WTC11 (cell line): ENCODE data around the gene RAP1GDS1. TPM values are rescaled to one million over a fixed set of nuclear protein-coding genes. Genes with fewer than 3 reads are reported as not detected.

Experiments
- ATAC-seq: fragments of 200-7000 bp; cut with Tn5 transposase; 2 replicates; pipeline ENCODE4 v1.10.0; 2021; ENCODE audit warnings: mild to moderate bottlenecking, moderate library complexity
- CTCF ChIA-PET: fragments of 300-600 bp; sonication (Branson Sonifier 250); formaldehyde crosslinking; loops from one replicate; lab custom pipeline; 2021; ENCODE audit warnings: antibody characterized with exemption; lab: Charles Lee
- POLR2A ChIA-PET: fragments of 350-600 bp; sonication (Branson Sonifier 250); formaldehyde crosslinking; loops from one replicate; lab custom pipeline; 2021; ENCODE audit warnings: antibody characterized with exemption; lab: Charles Lee
- DNase-seq: peaks from one replicate; pipeline ENCODE4 v3.0.0; 2021; ENCODE audit warnings: low spot score
- H3K27ac Mint-ChIP-seq: 2 replicates; pipeline ENCODE4 v1.8.0; 2021; ENCODE audit warnings: mixed read lengths
- H3K27me3 Mint-ChIP-seq: 2 replicates; pipeline ENCODE4 v1.8.0; 2021; ENCODE audit warnings: low read depth, mild to moderate bottlenecking, moderate library complexity, mixed read lengths
- H3K36me3 Mint-ChIP-seq: 2 replicates; pipeline ENCODE4 v1.8.0; 2021; ENCODE audit warnings: mixed read lengths
- H3K4me1 Mint-ChIP-seq: 2 replicates; pipeline ENCODE4 v1.8.0; 2022; ENCODE audit warnings: mixed read lengths
- H3K4me3 Mint-ChIP-seq: 2 replicates; pipeline ENCODE4 v1.8.0; 2021; ENCODE audit warnings: mild to moderate bottlenecking, moderate library complexity, mixed read lengths
- H3K9me3 Mint-ChIP-seq: 2 replicates; pipeline ENCODE4 v1.8.0; 2021; ENCODE audit warnings: mixed read lengths
- CDX4 ChIP-seq: fragments of 250-450 bp; sonication (Bioruptor Pico); IDR thresholded peaks from 2 replicates; pipeline ENCODE4 v1.9.0; 2021; ENCODE audit warnings: moderate library complexity, mild to moderate bottlenecking, inconsistent platforms, borderline replicate concordance
- CREM ChIP-seq: sonication (generic); formaldehyde crosslinking; IDR thresholded peaks from 2 replicates; pipeline ENCODE4 v1.8.1; 2022; ENCODE audit warnings: mild to moderate bottlenecking, missing genetic modification reagents, moderate library complexity
- ELF4 ChIP-seq: sonication (generic); formaldehyde crosslinking; IDR thresholded peaks from 2 replicates; pipeline ENCODE4 v1.8.1; 2022; ENCODE audit warnings: low read depth, mild to moderate bottlenecking, moderate library complexity, missing genetic modification reagents
- ERG ChIP-seq: fragments of 250-450 bp; sonication (Bioruptor Pico); IDR thresholded peaks from 2 replicates; pipeline ENCODE4 v1.8.0; 2021; ENCODE audit warnings: mild to moderate bottlenecking
- GABPB1 ChIP-seq: sonication (generic); formaldehyde crosslinking; IDR thresholded peaks from 2 replicates; pipeline ENCODE4 v1.8.1; 2023; ENCODE audit warnings: mild to moderate bottlenecking, missing genetic modification reagents
- GTF2I ChIP-seq: fragments of 250-450 bp; sonication (Bioruptor Pico); conservative IDR thresholded peaks from 2 replicates; pipeline ENCODE4 v1.4.0; 2021; ENCODE audit warnings: mild to moderate bottlenecking
- HMGA2 ChIP-seq: fragments of 250-450 bp; sonication (Bioruptor Pico); IDR thresholded peaks from 2 replicates; pipeline ENCODE4 v1.4.0; 2021; ENCODE audit warnings: mild to moderate bottlenecking, moderate library complexity
- IRF1 ChIP-seq: sonication (generic); formaldehyde crosslinking; IDR thresholded peaks from 2 replicates; pipeline ENCODE4 v1.8.0; 2023; ENCODE audit warnings: missing genetic modification reagents
- MAX ChIP-seq: sonication (generic); formaldehyde crosslinking; IDR thresholded peaks from 2 replicates; pipeline ENCODE4 v1.8.0; 2022; ENCODE audit warnings: mild to moderate bottlenecking, missing genetic modification reagents
- MLX ChIP-seq: sonication (generic); formaldehyde crosslinking; IDR thresholded peaks from 2 replicates; pipeline ENCODE4 v1.8.1; 2023; ENCODE audit warnings: mild to moderate bottlenecking, missing genetic modification reagents, moderate library complexity
- NR1H2 ChIP-seq: sonication (generic); formaldehyde crosslinking; IDR thresholded peaks from 2 replicates; pipeline ENCODE4 v1.9.0; 2021; ENCODE audit warnings: mild to moderate bottlenecking, moderate library complexity, missing genetic modification reagents
- NR2C2 ChIP-seq: sonication (generic); formaldehyde crosslinking; IDR thresholded peaks from 2 replicates; pipeline ENCODE4 v1.8.0; 2022; ENCODE audit warnings: mild to moderate bottlenecking, missing genetic modification reagents
- RORB ChIP-seq: fragments of 250-450 bp; sonication (Bioruptor Pico); IDR thresholded peaks from 2 replicates; pipeline ENCODE4 v1.9.0; 2021; ENCODE audit warnings: mild to moderate bottlenecking
- SMAD3 ChIP-seq: sonication (generic); formaldehyde crosslinking; IDR thresholded peaks from 2 replicates; pipeline ENCODE4 v1.8.0; 2022; ENCODE audit warnings: missing genetic modification reagents, mild to moderate bottlenecking, borderline replicate concordance
- SMAD4 ChIP-seq: sonication (generic); formaldehyde crosslinking; IDR thresholded peaks from 2 replicates; pipeline ENCODE4 v1.8.0; 2022; ENCODE audit warnings: mild to moderate bottlenecking, missing genetic modification reagents
- SP1 ChIP-seq: sonication (generic); formaldehyde crosslinking; conservative IDR thresholded peaks from 2 replicates; pipeline ENCODE4 v1.8.1; 2022; ENCODE audit warnings: missing genetic modification reagents
- TCF7 ChIP-seq: sonication (generic); formaldehyde crosslinking; IDR thresholded peaks from 2 replicates; pipeline ENCODE4 v1.8.0; 2022; ENCODE audit warnings: mild to moderate bottlenecking, low read depth, missing genetic modification reagents, moderate library complexity
- TEAD4 ChIP-seq: sonication (generic); formaldehyde crosslinking; IDR thresholded peaks from 2 replicates; pipeline ENCODE4 v1.8.0; 2022; ENCODE audit warnings: mild to moderate bottlenecking, missing genetic modification reagents
- ZNF317 ChIP-seq: sonication (generic); formaldehyde crosslinking; IDR thresholded peaks from 2 replicates; pipeline ENCODE4 v1.8.1; 2023; ENCODE audit warnings: low read depth, mild to moderate bottlenecking, moderate library complexity, missing genetic modification reagents, borderline replicate concordance
- total RNA-seq: library from RNA; stranded (reverse); gene quantifications from 3 replicates; pipeline ENCODE4 v1.2.3, GENCODE V29; 2021
- TF ChIP-seq, protein P1 (sequence below): sonication (generic); formaldehyde crosslinking; conservative IDR thresholded peaks from 2 replicates; pipeline ENCODE4 v1.8.1; 2023; ENCODE audit warnings: mild to moderate bottlenecking, low read depth, missing genetic modification reagents, moderate library complexity
- TF ChIP-seq, protein P2 (sequence below): sonication (generic); formaldehyde crosslinking; IDR thresholded peaks from 2 replicates; pipeline ENCODE4 v1.8.1; 2022; ENCODE audit warnings: low read depth, mild to moderate bottlenecking, moderate library complexity, missing genetic modification reagents, borderline replicate concordance
- TF ChIP-seq, protein P3 (sequence below): sonication (generic); formaldehyde crosslinking; IDR thresholded peaks from 2 replicates; pipeline ENCODE4 v1.8.1; 2023; ENCODE audit warnings: mild to moderate bottlenecking, missing genetic modification reagents, moderate library complexity

Gene RAP1GDS1
- total RNA-seq, 1 experiment from 2014 or later = 29.9 TPM

GRCh38 chr4:98482503-98482846 lies 221.3 kb downstream of the RAP1GDS1 start:
- ChIA-PET POLR2A (no interaction called here), CTCF (interaction anchor here (2.2 kb wide), 1 partner anchor 15 kb away, joined by 9 read pairs; no protein-coding TSS in a partner anchor)
- ATAC-seq = no peak
- Mint-ChIP-seq H3K9me3 (no peaks in the 10 kb centered on the region), H3K4me1 (peaks cover 59% of the 10 kb centered on the region), H3K36me3 (peaks cover 6% of the 10 kb centered on the region; the same call in 1 of the 2 replicates), H3K27me3 (no peaks in the 10 kb centered on the region; the same call in 1 of the 2 replicates), H3K27ac (no peak overlapping the region), H3K4me3 (no peak overlapping the region)
- DNase-seq = no peak
- TF ChIP-seq RORB (CRISPR knock-in tag) (no peak), IRF1 (CRISPR knock-in tag) (no peak), SMAD3 (CRISPR knock-in tag) (no peak), MLX (CRISPR knock-in tag) (no peak)

- ChIA-PET POLR2A (no interaction called here), CTCF (interaction anchor here (2.2 kb wide), 1 partner anchor 16 kb away, joined by 9 read pairs; no protein-coding TSS in a partner anchor)
- no peak for DNase-seq
- no peaks in the 10 kb centered on the region; the same call in 1 of the 2 replicates for H3K27me3 Mint-ChIP-seq
- H3K4me3 Mint-ChIP-seq = no peak overlapping the region
- peaks cover 66% of the 10 kb centered on the region for H3K4me1 Mint-ChIP-seq
- H3K9me3 Mint-ChIP-seq = no peaks in the 10 kb centered on the region
- TF ChIP-seq CDX4 (CRISPR knock-in tag) (no peak), NR1H2 (CRISPR knock-in tag) (no peak), HMGA2 (CRISPR knock-in tag) (no peak), TCF7 (CRISPR knock-in tag) (no peak), SP1 (no peak), NR2C2 (CRISPR knock-in tag) (no peak), MAX (CRISPR knock-in tag) (no peak)
- TF ChIP-seq, protein P1, sequence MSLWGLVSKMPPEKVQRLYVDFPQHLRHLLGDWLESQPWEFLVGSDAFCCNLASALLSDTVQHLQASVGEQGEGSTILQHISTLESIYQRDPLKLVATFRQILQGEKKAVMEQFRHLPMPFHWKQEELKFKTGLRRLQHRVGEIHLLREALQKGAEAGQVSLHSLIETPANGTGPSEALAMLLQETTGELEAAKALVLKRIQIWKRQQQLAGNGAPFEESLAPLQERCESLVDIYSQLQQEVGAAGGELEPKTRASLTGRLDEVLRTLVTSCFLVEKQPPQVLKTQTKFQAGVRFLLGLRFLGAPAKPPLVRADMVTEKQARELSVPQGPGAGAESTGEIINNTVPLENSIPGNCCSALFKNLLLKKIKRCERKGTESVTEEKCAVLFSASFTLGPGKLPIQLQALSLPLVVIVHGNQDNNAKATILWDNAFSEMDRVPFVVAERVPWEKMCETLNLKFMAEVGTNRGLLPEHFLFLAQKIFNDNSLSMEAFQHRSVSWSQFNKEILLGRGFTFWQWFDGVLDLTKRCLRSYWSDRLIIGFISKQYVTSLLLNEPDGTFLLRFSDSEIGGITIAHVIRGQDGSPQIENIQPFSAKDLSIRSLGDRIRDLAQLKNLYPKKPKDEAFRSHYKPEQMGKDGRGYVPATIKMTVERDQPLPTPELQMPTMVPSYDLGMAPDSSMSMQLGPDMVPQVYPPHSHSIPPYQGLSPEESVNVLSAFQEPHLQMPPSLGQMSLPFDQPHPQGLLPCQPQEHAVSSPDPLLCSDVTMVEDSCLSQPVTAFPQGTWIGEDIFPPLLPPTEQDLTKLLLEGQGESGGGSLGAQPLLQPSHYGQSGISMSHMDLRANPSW (CRISPR knock-in tag) = no peak
- TF ChIP-seq, protein P2, sequence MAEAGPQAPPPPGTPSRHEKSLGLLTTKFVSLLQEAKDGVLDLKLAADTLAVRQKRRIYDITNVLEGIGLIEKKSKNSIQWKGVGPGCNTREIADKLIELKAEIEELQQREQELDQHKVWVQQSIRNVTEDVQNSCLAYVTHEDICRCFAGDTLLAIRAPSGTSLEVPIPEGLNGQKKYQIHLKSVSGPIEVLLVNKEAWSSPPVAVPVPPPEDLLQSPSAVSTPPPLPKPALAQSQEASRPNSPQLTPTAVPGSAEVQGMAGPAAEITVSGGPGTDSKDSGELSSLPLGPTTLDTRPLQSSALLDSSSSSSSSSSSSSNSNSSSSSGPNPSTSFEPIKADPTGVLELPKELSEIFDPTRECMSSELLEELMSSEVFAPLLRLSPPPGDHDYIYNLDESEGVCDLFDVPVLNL (CRISPR knock-in tag) = no peak
- no peak overlapping the region for H3K27ac Mint-ChIP-seq
- H3K36me3 Mint-ChIP-seq = peaks cover 5% of the 10 kb centered on the region; the same call in 1 of the 2 replicates
- ATAC-seq = peak; percentile 40
Measured at GRCh38 chr4:98482847-98483806, 221.9 kb downstream of the RAP1GDS1 start.

DNA sequence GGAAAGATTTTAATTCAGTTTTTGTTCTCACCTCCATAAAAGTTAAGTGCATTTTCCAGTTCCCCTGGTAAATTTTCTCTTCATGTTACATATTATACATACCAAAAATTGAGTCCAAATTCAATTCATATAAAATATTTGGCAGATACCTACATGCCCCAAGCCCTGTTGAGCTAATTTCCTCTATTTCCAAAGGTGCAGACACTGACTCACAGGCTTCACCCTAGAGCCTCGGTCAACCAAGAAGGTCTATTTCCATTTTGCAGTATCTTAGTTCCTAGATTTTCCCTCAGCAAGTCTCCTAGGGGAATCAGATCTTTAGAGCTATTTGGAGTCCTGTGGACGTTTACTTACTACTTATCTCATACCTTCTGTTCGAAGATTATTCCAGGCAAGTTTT lies 222.8 kb downstream of the RAP1GDS1 start:
- ChIA-PET POLR2A (no interaction called here), CTCF (interaction anchor here (2.2 kb wide), 1 partner anchor 17 kb away, joined by 9 read pairs; no protein-coding TSS in a partner anchor)
- Mint-ChIP-seq H3K36me3 (no peaks in the 10 kb centered on the region), H3K27ac (no peak overlapping the region; the same call in 1 of the 2 replicates), H3K4me3 (no peak overlapping the region), H3K9me3 (no peaks in the 10 kb centered on the region), H3K27me3 (no peaks in the 10 kb centered on the region; the same call in 1 of the 2 replicates), H3K4me1 (peaks cover 70% of the 10 kb centered on the region)
- ATAC-seq = no peak
- DNase-seq = no peak
- TF ChIP-seq GTF2I = no peak
- TF ChIP-seq SMAD4 = no peak
- TF ChIP-seq CREM (CRISPR knock-in tag) = no peak
- no peak for TF ChIP-seq GABPB1 (CRISPR knock-in tag)
- no peak for TF ChIP-seq ZNF317 (CRISPR knock-in tag)
- no peak for TF ChIP-seq ELF4 (CRISPR knock-in tag)
- no peak for TF ChIP-seq ERG (CRISPR knock-in tag)
- TF ChIP-seq RORB (CRISPR knock-in tag) = no peak
- TF ChIP-seq, protein P3, sequence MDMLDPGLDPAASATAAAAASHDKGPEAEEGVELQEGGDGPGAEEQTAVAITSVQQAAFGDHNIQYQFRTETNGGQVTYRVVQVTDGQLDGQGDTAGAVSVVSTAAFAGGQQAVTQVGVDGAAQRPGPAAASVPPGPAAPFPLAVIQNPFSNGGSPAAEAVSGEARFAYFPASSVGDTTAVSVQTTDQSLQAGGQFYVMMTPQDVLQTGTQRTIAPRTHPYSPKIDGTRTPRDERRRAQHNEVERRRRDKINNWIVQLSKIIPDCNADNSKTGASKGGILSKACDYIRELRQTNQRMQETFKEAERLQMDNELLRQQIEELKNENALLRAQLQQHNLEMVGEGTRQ (CRISPR knock-in tag) = no peak
- no peak for TF ChIP-seq TEAD4 (CRISPR knock-in tag)
